ENCODE results near the gene MPL. TPM values are rescaled to one million over a fixed set of nuclear protein-coding genes. Genes with fewer than 3 reads are reported as not detected.

MPL gene
- total RNA-seq, 1 donor from 2014 or later: not detected

- H3K9me3 Mint-ChIP-seq: no peaks in the 10 kb centered on the region
- no peaks in the 10 kb centered on the region for H3K27me3 Mint-ChIP-seq (ENCODE audit: low read depth)
- DNase-seq (ENCODE audit: low read depth, low spot score): no peak
- TF ChIP-seq, protein P1, sequence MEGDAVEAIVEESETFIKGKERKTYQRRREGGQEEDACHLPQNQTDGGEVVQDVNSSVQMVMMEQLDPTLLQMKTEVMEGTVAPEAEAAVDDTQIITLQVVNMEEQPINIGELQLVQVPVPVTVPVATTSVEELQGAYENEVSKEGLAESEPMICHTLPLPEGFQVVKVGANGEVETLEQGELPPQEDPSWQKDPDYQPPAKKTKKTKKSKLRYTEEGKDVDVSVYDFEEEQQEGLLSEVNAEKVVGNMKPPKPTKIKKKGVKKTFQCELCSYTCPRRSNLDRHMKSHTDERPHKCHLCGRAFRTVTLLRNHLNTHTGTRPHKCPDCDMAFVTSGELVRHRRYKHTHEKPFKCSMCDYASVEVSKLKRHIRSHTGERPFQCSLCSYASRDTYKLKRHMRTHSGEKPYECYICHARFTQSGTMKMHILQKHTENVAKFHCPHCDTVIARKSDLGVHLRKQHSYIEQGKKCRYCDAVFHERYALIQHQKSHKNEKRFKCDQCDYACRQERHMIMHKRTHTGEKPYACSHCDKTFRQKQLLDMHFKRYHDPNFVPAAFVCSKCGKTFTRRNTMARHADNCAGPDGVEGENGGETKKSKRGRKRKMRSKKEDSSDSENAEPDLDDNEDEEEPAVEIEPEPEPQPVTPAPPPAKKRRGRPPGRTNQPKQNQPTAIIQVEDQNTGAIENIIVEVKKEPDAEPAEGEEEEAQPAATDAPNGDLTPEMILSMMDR (conservative IDR thresholded peaks at IDR 0.05): no peak
- H3K27ac Mint-ChIP-seq (ENCODE audit: unreplicated experiment): peak overlapping the region; percentile 92
- H3K4me1 Mint-ChIP-seq: peaks cover 46% of the 10 kb centered on the region
- H3K4me3 Mint-ChIP-seq: no peak overlapping the region
- H3K36me3 Mint-ChIP-seq (ENCODE audit: low read depth): no peaks in the 10 kb centered on the region
These were observed 24.7 kb upstream of the MPL start for GRCh38 chr1:43312663-43313515.

DNA sequence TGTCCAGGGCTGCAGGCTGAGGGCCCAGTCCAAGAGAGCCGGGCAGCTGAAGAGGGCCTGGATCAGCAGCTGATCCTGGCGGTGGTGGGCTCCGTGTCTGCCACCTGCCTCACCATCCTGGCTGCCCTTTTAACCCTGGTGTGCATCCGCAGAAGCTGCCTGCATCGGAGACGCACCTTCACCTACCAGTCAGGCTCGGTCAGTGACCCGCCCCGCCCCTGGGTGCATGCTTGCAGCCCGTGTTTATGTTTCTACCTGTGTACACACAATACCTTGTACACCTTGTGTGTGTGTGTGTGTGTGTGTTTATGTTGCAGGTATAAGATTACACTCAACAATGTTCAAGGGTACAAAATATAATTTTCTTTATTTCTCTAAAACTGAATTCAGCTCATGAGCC, 23.8 kb upstream of the MPL start:
- no peaks in the 10 kb centered on the region for H3K9me3 Mint-ChIP-seq
- H3K27me3 Mint-ChIP-seq (ENCODE audit: low read depth): no peaks in the 10 kb centered on the region
- no peak overlapping the region for H3K27ac Mint-ChIP-seq (ENCODE audit: unreplicated experiment)
- H3K4me1 Mint-ChIP-seq: peaks cover 49% of the 10 kb centered on the region
- TF ChIP-seq, protein P1 (conservative IDR thresholded peaks at IDR 0.05): no peak
- DNase-seq (ENCODE audit: low read depth, low spot score): no peak
- no peaks in the 10 kb centered on the region for H3K36me3 Mint-ChIP-seq (ENCODE audit: low read depth)
- no peak overlapping the region for H3K4me3 Mint-ChIP-seq

- Mint-ChIP-seq H3K9me3 (no peaks in the 10 kb centered on the region), H3K4me1 (peaks cover 49% of the 10 kb centered on the region), H3K36me3 (ENCODE audit: low read depth) (no peaks in the 10 kb centered on the region), H3K27ac (ENCODE audit: unreplicated experiment) (no peak overlapping the region), H3K27me3 (ENCODE audit: low read depth) (no peaks in the 10 kb centered on the region), H3K4me3 (no peak overlapping the region)
- no peak for DNase-seq (ENCODE audit: low read depth, low spot score)
- TF ChIP-seq, protein P1 (conservative IDR thresholded peaks at IDR 0.05): no peak
These were observed 23.4 kb upstream of the MPL start for GRCh38 chr1:43314233-43314632.

DNA sequence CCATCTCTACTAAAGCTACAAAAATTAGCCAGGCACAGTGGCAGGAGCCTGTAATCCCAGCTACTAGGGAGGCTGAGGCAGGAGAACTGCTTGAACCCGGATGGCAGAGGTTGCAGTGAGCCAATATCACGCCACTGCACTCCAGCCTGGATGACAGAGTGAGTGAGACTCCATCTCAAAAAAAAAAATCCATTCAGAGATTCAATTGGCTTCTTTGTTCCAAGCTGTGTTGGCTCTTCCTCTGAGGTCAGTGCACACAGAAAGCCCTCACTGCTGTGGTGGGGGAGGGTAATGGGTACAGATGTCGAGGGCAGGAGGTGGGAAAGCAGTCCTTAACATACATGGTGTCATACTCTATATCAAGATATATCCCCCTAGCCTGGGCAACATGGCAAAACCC, 22.1 kb upstream of the MPL start:
- TF ChIP-seq, protein P1 (conservative IDR thresholded peaks at IDR 0.05): no peak
- no peaks in the 10 kb centered on the region for H3K9me3 Mint-ChIP-seq
- no peak for DNase-seq (ENCODE audit: low read depth, low spot score)
- H3K27me3 Mint-ChIP-seq (ENCODE audit: low read depth): no peaks in the 10 kb centered on the region
- H3K4me3 Mint-ChIP-seq: no peak overlapping the region
- no peaks in the 10 kb centered on the region for H3K36me3 Mint-ChIP-seq (ENCODE audit: low read depth)
- H3K27ac Mint-ChIP-seq (ENCODE audit: unreplicated experiment): peak overlapping the region; percentile 95
- peaks cover 49% of the 10 kb centered on the region for H3K4me1 Mint-ChIP-seq

DNA sequence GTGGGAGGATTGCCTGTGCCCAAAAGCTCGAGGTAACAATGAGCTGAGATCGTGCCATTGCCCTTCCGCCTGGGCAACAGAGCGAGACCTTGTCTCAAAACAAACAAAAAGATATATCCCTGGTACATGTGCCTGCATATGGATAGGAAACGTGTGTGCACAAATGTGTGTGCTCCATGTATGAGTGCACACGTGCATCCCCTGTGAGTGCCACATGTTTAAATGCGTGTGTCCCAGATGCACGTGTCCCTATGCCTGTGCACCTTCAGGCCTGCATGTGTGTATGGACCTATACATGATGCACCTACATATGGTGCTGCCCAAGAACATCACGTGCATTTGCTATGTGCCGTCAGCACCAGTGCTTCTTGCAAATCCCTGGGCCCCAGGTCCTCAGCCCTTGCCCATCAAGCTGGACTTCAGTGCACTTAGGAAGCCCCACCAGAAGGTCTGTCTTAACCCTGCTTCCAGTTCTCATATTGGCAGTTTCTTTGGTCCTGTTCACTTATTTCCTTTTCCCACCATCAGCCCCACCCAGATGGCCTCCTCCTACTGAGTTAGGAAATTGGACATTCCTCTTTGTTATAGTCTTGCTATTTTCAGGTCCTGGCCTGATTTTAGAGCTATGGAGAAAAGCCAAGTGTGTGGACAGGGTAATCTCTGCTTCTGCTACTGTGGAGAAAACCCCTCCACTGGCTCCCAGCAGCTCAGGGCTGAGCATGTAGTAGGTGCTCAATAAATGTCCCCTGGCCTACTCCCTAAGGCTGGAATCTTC, 21.5 kb upstream of the MPL start:
- DNase-seq (ENCODE audit: low read depth, low spot score): no peak
- Mint-ChIP-seq H3K9me3 (no peaks in the 10 kb centered on the region), H3K27me3 (ENCODE audit: low read depth) (no peaks in the 10 kb centered on the region), H3K27ac (ENCODE audit: unreplicated experiment) (peak overlapping the region; percentile 22), H3K4me3 (no peak overlapping the region), H3K36me3 (ENCODE audit: low read depth) (no peaks in the 10 kb centered on the region), H3K4me1 (peaks cover 44% of the 10 kb centered on the region)
- TF ChIP-seq, protein P1 (conservative IDR thresholded peaks at IDR 0.05): no peak
